Calu3 (cell line): Measurements from ENCODE around the gene YBEY. TPM values are rescaled to one million over a fixed set of nuclear protein-coding genes. Genes with fewer than 3 reads are reported as not detected.
"Not testable (repeated sequence)": the region's sequence is repeated elsewhere in the genome, so short reads cannot be mapped to it uniquely, and the experiment has no call there.

Experiments used
- BruUV-seq: library from RNA; stranded (reverse); fragments of 400-500 nt; replicated peaks from 2 replicates; lab custom pipeline; 2021; lab: Mats Ljungman, UMichigan
- CTCF ChIA-PET: fragments of 300-600 bp; sonication (Branson Sonifier 250); formaldehyde crosslinking; loops from one replicate; lab custom pipeline; 2022; ENCODE audit warnings: antibody characterized with exemption; lab: Charles Lee
- DNase-seq: peaks from one replicate; pipeline ENCODE4 v3.0.0; 2022
- H3K27ac Mint-ChIP-seq: one replicate; pipeline ENCODE4 v1.8.0; 2022; ENCODE audit warnings: mixed read lengths; ENCODE audit not compliant: unreplicated experiment
- H3K27me3 Mint-ChIP-seq: one replicate; pipeline ENCODE4 v1.8.0; 2022; ENCODE audit warnings: mixed read lengths; ENCODE audit not compliant: unreplicated experiment
- H3K36me3 Mint-ChIP-seq: one replicate; pipeline ENCODE4 v1.8.0; 2022; ENCODE audit warnings: mild to moderate bottlenecking, moderate library complexity, mixed read lengths; ENCODE audit not compliant: insufficient read depth, unreplicated experiment
- H3K4me1 Mint-ChIP-seq: one replicate; pipeline ENCODE4 v1.8.0; 2022; ENCODE audit warnings: mild to moderate bottlenecking, low read depth, mixed read lengths; ENCODE audit not compliant: unreplicated experiment
- H3K4me3 Mint-ChIP-seq: one replicate; pipeline ENCODE4 v1.8.0; 2022; ENCODE audit warnings: mild to moderate bottlenecking, low read depth, moderate library complexity, mixed read lengths; ENCODE audit not compliant: unreplicated experiment
- H3K9me3 Mint-ChIP-seq: one replicate; pipeline ENCODE4 v1.8.0; 2022; ENCODE audit warnings: low read depth, mixed read lengths; ENCODE audit not compliant: unreplicated experiment
- intact Hi-C: fragments of 100-400 bp; cut with micrococcal nuclease; formaldehyde crosslinking; loops from one replicate; pipeline ENCODE4 v1.10.0; 2022; ENCODE audit not compliant: unreplicated experiment
- total RNA-seq: library from RNA; stranded (reverse); gene quantifications from 2 replicates; pipeline ENCODE4 v1.2.3, GENCODE V29; 2022
- TF ChIP-seq, protein P1 (sequence below): fragments of 200-600 bp; IDR thresholded peaks from one replicate; pipeline ENCODE4 v1.8.0; 2022; ENCODE audit warnings: antibody characterized with exemption; ENCODE audit not compliant: unreplicated experiment

Gene YBEY
- total RNA-seq, 1 experiment from 2014 or later, result 11.3 TPM

DNA sequence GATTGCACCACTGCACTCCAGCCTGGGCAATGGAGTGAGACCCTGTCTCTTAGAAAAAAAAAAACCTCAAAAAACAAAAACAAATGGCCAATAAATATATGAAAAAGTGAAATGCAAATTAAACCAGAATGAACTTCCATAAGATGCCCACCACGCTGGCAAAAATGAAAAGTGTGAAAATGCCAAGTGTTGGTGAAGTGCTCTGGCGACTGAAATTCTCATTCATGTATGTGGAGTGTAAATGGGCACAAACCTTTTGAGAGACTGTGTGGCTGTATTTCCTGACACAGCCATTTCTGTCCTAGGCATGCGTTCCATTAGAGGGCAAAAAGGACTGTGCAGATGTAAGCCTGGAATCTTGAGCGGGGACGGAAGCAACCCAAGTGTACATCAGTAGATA lies 18.3 kb downstream of the YBEY start:
- H3K4me3 Mint-ChIP-seq, result no peak overlapping the region
- H3K4me1 Mint-ChIP-seq, result no peaks in the 10 kb centered on the region
- H3K36me3 Mint-ChIP-seq, result peaks cover 39% of the 10 kb centered on the region
- CTCF ChIA-PET, result no interaction called here
- H3K27ac Mint-ChIP-seq, result no peak overlapping the region
- no peaks in the 10 kb centered on the region for H3K9me3 Mint-ChIP-seq
- no TSS peak for BruUV-seq
- H3K27me3 Mint-ChIP-seq, result no peaks in the 10 kb centered on the region
- intact Hi-C loops, result no loop called here
- no peak for DNase-seq
- TF ChIP-seq, protein P1, sequence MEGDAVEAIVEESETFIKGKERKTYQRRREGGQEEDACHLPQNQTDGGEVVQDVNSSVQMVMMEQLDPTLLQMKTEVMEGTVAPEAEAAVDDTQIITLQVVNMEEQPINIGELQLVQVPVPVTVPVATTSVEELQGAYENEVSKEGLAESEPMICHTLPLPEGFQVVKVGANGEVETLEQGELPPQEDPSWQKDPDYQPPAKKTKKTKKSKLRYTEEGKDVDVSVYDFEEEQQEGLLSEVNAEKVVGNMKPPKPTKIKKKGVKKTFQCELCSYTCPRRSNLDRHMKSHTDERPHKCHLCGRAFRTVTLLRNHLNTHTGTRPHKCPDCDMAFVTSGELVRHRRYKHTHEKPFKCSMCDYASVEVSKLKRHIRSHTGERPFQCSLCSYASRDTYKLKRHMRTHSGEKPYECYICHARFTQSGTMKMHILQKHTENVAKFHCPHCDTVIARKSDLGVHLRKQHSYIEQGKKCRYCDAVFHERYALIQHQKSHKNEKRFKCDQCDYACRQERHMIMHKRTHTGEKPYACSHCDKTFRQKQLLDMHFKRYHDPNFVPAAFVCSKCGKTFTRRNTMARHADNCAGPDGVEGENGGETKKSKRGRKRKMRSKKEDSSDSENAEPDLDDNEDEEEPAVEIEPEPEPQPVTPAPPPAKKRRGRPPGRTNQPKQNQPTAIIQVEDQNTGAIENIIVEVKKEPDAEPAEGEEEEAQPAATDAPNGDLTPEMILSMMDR, result no peak

DNA sequence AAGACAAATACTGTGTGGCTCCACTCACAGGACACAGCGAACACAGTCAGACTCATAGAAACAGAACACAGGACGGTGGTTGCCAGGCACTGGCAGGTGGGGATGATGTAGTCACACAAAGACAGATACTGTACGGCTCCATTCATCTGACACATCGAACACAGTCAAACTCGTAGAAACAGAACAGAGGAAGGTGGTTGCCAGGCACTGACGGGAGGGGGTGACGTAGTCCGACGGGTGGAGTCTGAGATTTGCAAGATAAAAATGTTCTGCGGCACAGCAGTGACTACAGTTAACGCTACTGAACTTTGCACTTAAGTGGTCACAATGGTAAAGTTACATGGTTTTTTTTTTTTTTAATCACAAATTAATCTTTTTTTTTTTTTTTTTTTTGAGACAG lies 18.8 kb downstream of the YBEY start:
- no peak overlapping the region for H3K27ac Mint-ChIP-seq
- BruUV-seq, result no TSS peak
- no peaks in the 10 kb centered on the region for H3K9me3 Mint-ChIP-seq
- no peak overlapping the region for H3K4me3 Mint-ChIP-seq
- intact Hi-C loops, result no loop called here
- H3K27me3 Mint-ChIP-seq, result no peaks in the 10 kb centered on the region
- TF ChIP-seq, protein P1, result no peak
- CTCF ChIA-PET, result interaction anchor here (0.7 kb wide), 1 partner anchor 136 kb away, joined by 7 read pairs; no protein-coding TSS in a partner anchor
- no peaks in the 10 kb centered on the region for H3K4me1 Mint-ChIP-seq
- DNase-seq, result no peak
- peaks cover 34% of the 10 kb centered on the region for H3K36me3 Mint-ChIP-seq

DNA sequence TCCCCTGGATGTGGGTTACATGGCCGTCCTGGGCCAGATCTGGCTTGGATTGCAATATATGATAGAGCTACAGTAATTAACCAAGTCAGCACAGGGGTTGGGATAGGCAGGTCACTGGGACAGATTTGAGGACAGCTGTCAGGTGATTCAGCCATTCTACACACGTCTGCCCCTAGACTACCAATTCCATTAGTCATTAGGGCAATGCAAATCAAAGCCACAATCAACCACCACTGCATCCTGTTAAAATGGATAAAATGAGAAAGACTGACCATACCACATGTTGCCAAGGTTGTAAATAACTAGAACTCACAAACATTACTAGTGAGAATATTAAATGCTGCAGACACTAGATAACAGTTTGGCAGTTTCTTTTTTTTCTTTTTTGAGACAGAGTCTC lies 21.5 kb downstream of the YBEY start:
- TF ChIP-seq, protein P1, result no peak
- Mint-ChIP-seq H3K27me3 (no peaks in the 10 kb centered on the region), H3K4me3 (no peak overlapping the region), H3K4me1 (no peaks in the 10 kb centered on the region), H3K27ac (no peak overlapping the region), H3K36me3 (peaks cover 27% of the 10 kb centered on the region), H3K9me3 (no peaks in the 10 kb centered on the region)
- no TSS peak for BruUV-seq
- DNase-seq, result no peak
- CTCF ChIA-PET, result no interaction called here
- intact Hi-C loops, result no loop called here

- no peaks in the 10 kb centered on the region for H3K9me3 Mint-ChIP-seq
- no peak for DNase-seq
- CTCF ChIA-PET, result no interaction called here
- H3K4me3 Mint-ChIP-seq, result no peak overlapping the region
- no peaks in the 10 kb centered on the region for H3K27me3 Mint-ChIP-seq
- no TSS peak for BruUV-seq
- TF ChIP-seq, protein P1, result no peak
- no peaks in the 10 kb centered on the region for H3K4me1 Mint-ChIP-seq
- peaks cover 27% of the 10 kb centered on the region for H3K36me3 Mint-ChIP-seq
- intact Hi-C loops, result no loop called here
- H3K27ac Mint-ChIP-seq, result no peak overlapping the region
Measured at GRCh38 chr21:46308431-46308830, 22.3 kb downstream of the YBEY start.

DNA sequence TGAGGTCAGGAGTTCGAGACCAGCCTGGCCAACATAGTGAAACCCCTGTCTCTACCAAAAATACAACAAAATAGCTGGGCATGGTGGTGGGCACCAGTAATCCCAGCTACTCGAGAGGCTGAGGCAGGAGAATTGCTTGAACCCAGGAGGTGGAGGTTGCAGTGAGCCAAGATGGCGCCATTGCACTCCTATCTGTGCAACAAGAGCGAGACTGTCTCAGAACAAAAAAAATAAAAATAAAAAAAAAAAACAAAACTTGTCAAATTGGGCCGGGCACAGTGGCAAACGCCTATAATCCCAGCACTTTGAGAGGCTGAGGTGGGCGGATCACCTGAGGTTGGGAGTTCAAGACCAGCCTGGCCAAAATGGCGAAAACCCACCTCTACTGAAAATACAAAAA lies 24.1 kb downstream of the YBEY start:
- BruUV-seq, H3K9me3 Mint-ChIP-seq, H3K27ac Mint-ChIP-seq, H3K4me3 Mint-ChIP-seq, intact Hi-C loops, H3K4me1 Mint-ChIP-seq, H3K27me3 Mint-ChIP-seq, DNase-seq: not testable (repeated sequence)
- peaks cover 20% of the 10 kb centered on the region for H3K36me3 Mint-ChIP-seq
- CTCF ChIA-PET, result interaction anchor here (0.6 kb wide), 1 partner anchor 62 kb away, joined by 5 read pairs; no protein-coding TSS in a partner anchor
